A549 (cell line): ENCODE data around the gene RGS16.

Experiments used
- ATOH8 ChIP-seq: fragments of 250-450 bp; sonication (Bioruptor Pico); IDR thresholded peaks from 2 replicates; pipeline ENCODE4 v1.5.0; 2020; ENCODE audit warnings: low read depth, mild to moderate bottlenecking, moderate library complexity
- BHLHE40 ChIP-seq: IDR thresholded peaks from 2 replicates; pipeline ENCODE4 v1.6.1; 2012; ENCODE audit warnings: low read depth, low read length, inconsistent platforms
- CEBPB ChIP-seq, 2 experiments: fragments of >200 bp in 1 of 2; sonication (Bioruptor Twin) in 1 of 2; formaldehyde crosslinking in 1 of 2; IDR thresholded peaks; 2 replicates each; pipeline ENCODE4 v1.6.1; 2012 to 2016
- CHD4 ChIP-seq: fragments of 200-600 bp; sonication (generic); IDR thresholded peaks from 2 replicates; pipeline ENCODE4 v1.6.1; 2016; ENCODE audit warnings: antibody characterized with exemption, mild to moderate bottlenecking, borderline replicate concordance
- CTCF ChIP-seq: fragments of >200 bp; sonication (Bioruptor Twin); formaldehyde crosslinking; IDR thresholded peaks from 3 replicates; pipeline ENCODE4 v1.5.1; 2016
- ESRRA ChIP-seq: fragments of 150-350 bp; IDR thresholded peaks from 2 replicates; pipeline ENCODE4 v1.6.1; 2014; ENCODE audit warnings: mild to moderate bottlenecking, low read length, borderline replicate concordance
- MAX ChIP-seq: IDR thresholded peaks from 2 replicates; pipeline ENCODE4 v1.6.1; 2012
- RARB ChIP-seq: fragments of 250-450 bp; sonication (Bioruptor Pico); IDR thresholded peaks from 2 replicates; pipeline ENCODE4 v1.8.0; 2021; ENCODE audit warnings: mild to moderate bottlenecking, moderate library complexity

GRCh38 chr1:182600745-182601415 is 3.3 kb downstream of the RGS16 start:
- no peak for TF ChIP-seq CTCF
- no peak for TF ChIP-seq ESRRA
- no peak for TF ChIP-seq RARB
- TF ChIP-seq ATOH8 (CRISPR knock-in tag), result no peak
- no peak for TF ChIP-seq CHD4
- TF ChIP-seq BHLHE40, result no peak
- TF ChIP-seq CEBPB (IDR thresholded peaks at IDR 0.05), result no peak
- no peak for TF ChIP-seq MAX
